Aorta (tissue), 5 donors: ENCODE data around the gene STX16. TPM values are rescaled to one million over a fixed set of nuclear protein-coding genes. Genes with fewer than 3 reads are reported as not detected.

Experiments
- ATAC-seq: fragments of 200-7000 bp; cut with Tn5 transposase; one replicate; pipeline ENCODE4 v1.9.1; 2022; ENCODE audit warnings: moderate library complexity; ENCODE audit not compliant: low FRiP score
- DNase-seq, 2 donors: peaks; one replicate each; pipeline ENCODE4 v3.0.0-alpha.2; 2020
- H3K27ac ChIP-seq, 2 donors: one replicate each; pipeline ENCODE4 v1.5.1; 2013; ENCODE audit warnings: low read length in 2 of 2, mild to moderate bottlenecking in 2 of 2, moderate library complexity in 2 of 2, control low read depth in 1 of 2, inconsistent platforms in 1 of 2, low read depth in 1 of 2
- H3K27me3 ChIP-seq, 2 donors: one replicate each; pipeline ENCODE4 v1.6.1; 2013; ENCODE audit warnings: control low read depth in 1 of 2, low read length in 1 of 2, mild to moderate bottlenecking in 1 of 2, moderate library complexity in 1 of 2; ENCODE audit not compliant: insufficient read depth in 2 of 2, control insufficient read depth in 1 of 2
- H3K36me3 ChIP-seq, 2 donors: one replicate each; pipeline ENCODE4 v1.6.1; 2013; ENCODE audit warnings: control low read depth in 1 of 2, low read length in 1 of 2, mild to moderate bottlenecking in 1 of 2; ENCODE audit not compliant: insufficient read depth in 2 of 2, control insufficient read depth in 1 of 2
- H3K4me1 ChIP-seq, 2 donors: one replicate each; pipeline ENCODE4 v1.6.1; 2013; ENCODE audit warnings: low read length in 2 of 2, control low read depth in 1 of 2, mild to moderate bottlenecking in 1 of 2, moderate library complexity in 1 of 2; ENCODE audit not compliant: insufficient read depth in 2 of 2, control insufficient read depth in 1 of 2
- H3K4me3 ChIP-seq, 2 donors: one replicate each; pipeline ENCODE4 v1.5.1; 2013; ENCODE audit warnings: low read length in 2 of 2, control low read depth in 1 of 2, mild to moderate bottlenecking in 1 of 2
- H3K9me3 ChIP-seq: one replicate; pipeline ENCODE4 v1.6.1; 2013; ENCODE audit warnings: mild to moderate bottlenecking, low read length; ENCODE audit not compliant: control insufficient read depth
- WGBS, 2 donors: extraction: QIAGEN DNeasy Blood & Tissue Kit; methylation state at CpG; one replicate each; pipeline ENCODE4 v1.1.7; 2013; 5-methylcytosine and 5-hydroxymethylcytosine counted together
- intact Hi-C, 2 donors: fragments of 100-400 bp; cut with DNase I; formaldehyde crosslinking; loops; one replicate each; pipeline versions ENCODE4 v1.14.2 to v1.15.0; 2022
- polyA plus RNA-seq, 2 donors: library from polyadenylated mRNA; stranded (reverse); fragments of 200-250 nt; gene quantifications; one replicate each; pipeline ENCODE4 v1.2.3, GENCODE V29; 2013
- total RNA-seq, 2 donors: library from RNA; stranded (reverse); fragmentation: NEBNext Ultra II Directional; extraction: Animal tissue kit (Norgen Biotek cat#: 25700); gene quantifications; one replicate each; pipeline ENCODE4 v1.2.1, GENCODE V29; 2021
- donor health status: healthy with polysubstance abuse.
- donor health status: Bipolar disorder and iron deficiency.
- donor health status: DM: no; HTN: no; CAD: no.
- donor health status: DM: no; HTN: no; CAD: no.
- donor health status: DM: yes; HTN: yes; CAD: no.

Gene STX16
- total and polyA plus RNA-seq, 4 donors = 17.9 to 75.7 (median 59.6) TPM

GRCh38 chr20:58669287-58670006 lies 18.4 kb downstream of the STX16 start:
- ATAC-seq = no peak
- H3K9me3 ChIP-seq = no peaks in the 10 kb centered on the region
- H3K36me3 ChIP-seq = peaks cover 9 to 12% of the 10 kb centered on the region in 2 donors
- DNase-seq = no peak
- no peaks in the 10 kb centered on the region for H3K27me3 ChIP-seq
- H3K4me3 ChIP-seq = no peak overlapping the region
- no peaks in the 10 kb centered on the region for H3K4me1 ChIP-seq
- intact Hi-C loops = no loop called here
- WGBS, 2 donors = 60 to 61% methylated on average over 16 of the region's 16 CpGs
- no peak overlapping the region for H3K27ac ChIP-seq

- no peak for ATAC-seq
- no peaks in the 10 kb centered on the region for H3K27me3 ChIP-seq
- H3K27ac ChIP-seq = no peak overlapping the region
- peaks cover 9 to 12% of the 10 kb centered on the region in 2 donors for H3K36me3 ChIP-seq
- H3K4me3 ChIP-seq = no peak overlapping the region
- 84 to 88% methylated on average over 1 of the region's 1 CpG for WGBS, 2 donors
- DNase-seq = no peak
- H3K4me1 ChIP-seq = no peaks in the 10 kb centered on the region
- intact Hi-C loops = no loop called here
- H3K9me3 ChIP-seq = no peaks in the 10 kb centered on the region
Measured at GRCh38 chr20:58670102-58670501, 19.0 kb downstream of the STX16 start.

- intact Hi-C loops = no loop called here
- no peak for ATAC-seq
Measured at GRCh38 chr20:58670659-58671058, 19.6 kb downstream of the STX16 start.

GRCh38 chr20:58673119-58673518 lies 22.0 kb downstream of the STX16 start:
- DNase-seq (no peak), ATAC-seq (no peak)
- WGBS, 2 donors = 87 to 89% methylated on average over 9 of the region's 9 CpGs
- H3K27ac ChIP-seq = no peak overlapping the region
- H3K9me3 ChIP-seq = no peaks in the 10 kb centered on the region
- H3K27me3 ChIP-seq = no peaks in the 10 kb centered on the region
- intact Hi-C loops = no loop called here
- H3K4me3 ChIP-seq = no peak overlapping the region
- no peaks in the 10 kb centered on the region for H3K4me1 ChIP-seq
- H3K36me3 ChIP-seq = peaks cover 6 to 10% of the 10 kb centered on the region in 2 donors

More at GRCh38 chr20:58670659-58671058, 19.6 kb downstream of the STX16 start:
- peaks cover 9 to 12% of the 10 kb centered on the region in 2 donors for H3K36me3 ChIP-seq
- no peak overlapping the region for H3K4me3 ChIP-seq
- no peaks in the 10 kb centered on the region for H3K27me3 ChIP-seq
- no peaks in the 10 kb centered on the region for H3K4me1 ChIP-seq
- no peak for DNase-seq
- no peaks in the 10 kb centered on the region for H3K9me3 ChIP-seq
- H3K27ac ChIP-seq = no peak overlapping the region
- 45 to 52% methylated on average over 4 of the region's 4 CpGs for WGBS, 2 donors

- Histone ChIP-seq H3K4me1 (no peaks in the 10 kb centered on the region), H3K4me3 (no peak overlapping the region), H3K27ac (no peak overlapping the region), H3K9me3 (no peaks in the 10 kb centered on the region), H3K27me3 (no peaks in the 10 kb centered on the region), H3K36me3 (peaks cover 6% of the 10 kb centered on the region in 2 donors)
- DNase-seq (no peak), ATAC-seq (no peak)
- intact Hi-C loops = no loop called here
- WGBS, 2 donors = 91% methylated on average over 18 of the region's 18 CpGs
Measured at GRCh38 chr20:58675146-58675584, 24.1 kb downstream of the STX16 start.

GRCh38 chr20:58675641-58676040 lies 24.6 kb downstream of the STX16 start:
- no peaks in the 10 kb centered on the region for H3K27me3 ChIP-seq
- no peak overlapping the region for H3K4me3 ChIP-seq
- no peak overlapping the region for H3K27ac ChIP-seq
- H3K36me3 ChIP-seq = peaks cover 4 to 8% of the 10 kb centered on the region in 2 donors
- no peak for ATAC-seq
- WGBS, 2 donors = 89 to 94% methylated on average over 17 of the region's 17 CpGs
- no peak for DNase-seq
- no peaks in the 10 kb centered on the region for H3K9me3 ChIP-seq
- H3K4me1 ChIP-seq = no peaks in the 10 kb centered on the region
- intact Hi-C loops = no loop called here

GRCh38 chr20:58676161-58676560 lies 25.1 kb downstream of the STX16 start:
- H3K27me3 ChIP-seq = no peaks in the 10 kb centered on the region
- no peak overlapping the region for H3K27ac ChIP-seq
- H3K36me3 ChIP-seq = peaks cover 4 to 6% of the 10 kb centered on the region in 2 donors
- H3K9me3 ChIP-seq = no peaks in the 10 kb centered on the region
- WGBS, 2 donors = 95% methylated on average over 19 of the region's 19 CpGs
- intact Hi-C loops = no loop called here
- DNase-seq (no peak), ATAC-seq (no peak)
- H3K4me3 ChIP-seq = no peak overlapping the region
- no peaks in the 10 kb centered on the region for H3K4me1 ChIP-seq

- no peak for ATAC-seq
- WGBS, 2 donors = 93 to 94% methylated on average over 5 of the region's 5 CpGs
- no peaks in the 10 kb centered on the region for H3K27me3 ChIP-seq
- intact Hi-C loops = no loop called here
- H3K36me3 ChIP-seq = peaks cover 4 to 5% of the 10 kb centered on the region in 2 donors
- H3K4me3 ChIP-seq = no peak overlapping the region
- no peak for DNase-seq
- no peak overlapping the region for H3K27ac ChIP-seq
- H3K9me3 ChIP-seq = no peaks in the 10 kb centered on the region
- H3K4me1 ChIP-seq = no peaks in the 10 kb centered on the region
Measured at GRCh38 chr20:58677079-58677604, 26.1 kb downstream of the STX16 start.

- 84 to 90% methylated on average over 5 of the region's 5 CpGs for WGBS, 2 donors
- intact Hi-C loops = no loop called here
- Histone ChIP-seq H3K36me3 (peaks cover 4 to 5% of the 10 kb centered on the region in 2 donors), H3K4me3 (no peak overlapping the region), H3K9me3 (no peaks in the 10 kb centered on the region), H3K27me3 (no peaks in the 10 kb centered on the region), H3K27ac (no peak overlapping the region), H3K4me1 (no peaks in the 10 kb centered on the region)
- ATAC-seq = no peak
- no peak for DNase-seq
Measured at GRCh38 chr20:58677808-58678207, 26.7 kb downstream of the STX16 start.
